ENCODE data around the gene ZNF335.

Gene ZNF335

GRCh38 chr20:46018611-46019010 lies 46.6 kb upstream of the ZNF335 start:
- no peaks in the 10 kb centered on the region for H3K27me3 ChIP-seq (ENCODE audit: insufficient read depth, low read length, poor library complexity, severe bottlenecking)

GRCh38 chr20:46018112-46018511 lies 46.1 kb upstream of the ZNF335 start:
- no peaks in the 10 kb centered on the region for H4K20me1 ChIP-seq (ENCODE audit: insufficient read depth, low read length, poor library complexity, severe bottlenecking)
- no peaks in the 10 kb centered on the region for H3F3A ChIP-seq (ENCODE audit: low read depth)
- H3K27me3 ChIP-seq (ENCODE audit: insufficient read depth, low read length, poor library complexity, severe bottlenecking) = no peaks in the 10 kb centered on the region
- no peak for TF ChIP-seq CTCF (conservative IDR thresholded peaks at IDR 0.05; ENCODE audit: low read length)
- TF ChIP-seq EZH2phosphoT487 (IDR thresholded peaks at IDR 0.05; ENCODE audit: borderline replicate concordance) = no peak
- H3K79me2 ChIP-seq (ENCODE audit: insufficient read depth, low read length) = no peaks in the 10 kb centered on the region
- no peak overlapping the region for H2AFZ ChIP-seq (ENCODE audit: low read length)
- no peaks in the 10 kb centered on the region for H3K36me3 ChIP-seq (ENCODE audit: insufficient read depth, low read length)
- H3K9me3 ChIP-seq (ENCODE audit: insufficient read depth, low read depth, low read length) = no peaks in the 10 kb centered on the region
- H3K9ac ChIP-seq (ENCODE audit: low read depth, low read length, poor library complexity, severe bottlenecking) = no peak overlapping the region
- peaks cover 15% of the 10 kb centered on the region for H3K4me1 ChIP-seq (ENCODE audit: insufficient read depth, low read length, poor library complexity, severe bottlenecking)
- no peak overlapping the region for H3K4me3 ChIP-seq (ENCODE audit: low read length, poor library complexity, severe bottlenecking)
- H3K4me2 ChIP-seq (ENCODE audit: low read depth, low read length, poor library complexity, severe bottlenecking) = no peak overlapping the region
- H3K9me2 ChIP-seq (replicated peaks; ENCODE audit: low read depth, low read length) = no peaks in the 10 kb centered on the region

More at GRCh38 chr20:46018611-46019010, 46.6 kb upstream of the ZNF335 start:
- no peaks in the 10 kb centered on the region for H3K9me2 ChIP-seq (replicated peaks; ENCODE audit: low read depth, low read length)
- H3K4me3 ChIP-seq (ENCODE audit: low read length, poor library complexity, severe bottlenecking) = no peak overlapping the region
- H3K36me3 ChIP-seq (ENCODE audit: insufficient read depth, low read length) = no peaks in the 10 kb centered on the region
- H2AFZ ChIP-seq (ENCODE audit: low read length) = no peak overlapping the region
- no peak overlapping the region for H3K9ac ChIP-seq (ENCODE audit: low read depth, low read length, poor library complexity, severe bottlenecking)
- no peaks in the 10 kb centered on the region for H3K9me3 ChIP-seq (ENCODE audit: insufficient read depth, low read depth, low read length)
- H3K79me2 ChIP-seq (ENCODE audit: insufficient read depth, low read length) = no peaks in the 10 kb centered on the region
- H3F3A ChIP-seq (ENCODE audit: low read depth) = no peaks in the 10 kb centered on the region
- H3K4me1 ChIP-seq (ENCODE audit: insufficient read depth, low read length, poor library complexity, severe bottlenecking) = peaks cover 19% of the 10 kb centered on the region
- H3K4me2 ChIP-seq (ENCODE audit: low read depth, low read length, poor library complexity, severe bottlenecking) = no peak overlapping the region
- H4K20me1 ChIP-seq (ENCODE audit: insufficient read depth, low read length, poor library complexity, severe bottlenecking) = no peaks in the 10 kb centered on the region
- TF ChIP-seq CTCF (conservative IDR thresholded peaks at IDR 0.05; ENCODE audit: low read length) = no peak
- no peak for TF ChIP-seq EZH2phosphoT487 (IDR thresholded peaks at IDR 0.05; ENCODE audit: borderline replicate concordance)

GRCh38 chr20:46017272-46017671 lies 45.3 kb upstream of the ZNF335 start:
- H3K36me3 ChIP-seq (ENCODE audit: insufficient read depth, low read length) = no peaks in the 10 kb centered on the region

More at GRCh38 chr20:46017272-46017671, 45.3 kb upstream of the ZNF335 start:
- no peaks in the 10 kb centered on the region for H4K20me1 ChIP-seq (ENCODE audit: insufficient read depth, low read length, poor library complexity, severe bottlenecking)
- no peaks in the 10 kb centered on the region for H3F3A ChIP-seq (ENCODE audit: low read depth)
- no peaks in the 10 kb centered on the region for H3K9me3 ChIP-seq (ENCODE audit: insufficient read depth, low read depth, low read length)
- no peak overlapping the region for H3K9ac ChIP-seq (ENCODE audit: low read depth, low read length, poor library complexity, severe bottlenecking)
- no peak overlapping the region for H3K4me2 ChIP-seq (ENCODE audit: low read depth, low read length, poor library complexity, severe bottlenecking)
- no peak overlapping the region for H2AFZ ChIP-seq (ENCODE audit: low read length)
- peaks cover 9% of the 10 kb centered on the region for H3K4me1 ChIP-seq (ENCODE audit: insufficient read depth, low read length, poor library complexity, severe bottlenecking)
- no peaks in the 10 kb centered on the region for H3K79me2 ChIP-seq (ENCODE audit: insufficient read depth, low read length)
- H3K27me3 ChIP-seq (ENCODE audit: insufficient read depth, low read length, poor library complexity, severe bottlenecking) = no peaks in the 10 kb centered on the region
- H3K4me3 ChIP-seq (ENCODE audit: low read length, poor library complexity, severe bottlenecking) = no peak overlapping the region
- H3K9me2 ChIP-seq (replicated peaks; ENCODE audit: low read depth, low read length) = no peaks in the 10 kb centered on the region
- TF ChIP-seq CTCF (conservative IDR thresholded peaks at IDR 0.05; ENCODE audit: low read length) (no peak), EZH2phosphoT487 (IDR thresholded peaks at IDR 0.05; ENCODE audit: borderline replicate concordance) (no peak)

All from Loucy (cell line).